Activated CD4-positive, alpha-beta T cell treated with anti-CD3 and anti-CD28 coated beads for 4 hours (primary cell): Measurements from ENCODE around the gene ZMIZ1.
"Not testable (repeated sequence)": the region's sequence is repeated elsewhere in the genome, so short reads cannot be mapped to it uniquely, and the experiment has no call there.

ENCODE experiments used
- DNase-seq, 2 donors: peaks; one replicate each; pipeline ENCODE4 v3.0.0-alpha.2; 2020

The ZMIZ1 gene

GRCh38 chr10:79034271-79034876 is 34.4 kb upstream of the ZMIZ1 start:
- DNase-seq: no peak

- DNase-seq: not testable (repeated sequence)
These were observed 32.4 kb upstream of the ZMIZ1 start for GRCh38 chr10:79036416-79036815.

GRCh38 chr10:79038104-79038840 is 30.5 kb upstream of the ZMIZ1 start:
- DNase-seq: no peak

- DNase-seq: no peak
These were observed 29.9 kb upstream of the ZMIZ1 start for GRCh38 chr10:79038841-79039201.

- DNase-seq: no peak
These were observed 25.9 kb upstream of the ZMIZ1 start for GRCh38 chr10:79042639-79043411.

GRCh38 chr10:79044036-79044632 is 24.6 kb upstream of the ZMIZ1 start:
- no peak for DNase-seq

- DNase-seq: no peak
These were observed 23.9 kb upstream of the ZMIZ1 start for GRCh38 chr10:79044846-79045245.

GRCh38 chr10:79045566-79046175 is 23.1 kb upstream of the ZMIZ1 start:
- DNase-seq: no peak

- no peak for DNase-seq
These were observed 22.4 kb upstream of the ZMIZ1 start for GRCh38 chr10:79046326-79046725.

GRCh38 chr10:79046741-79047583 is 21.8 kb upstream of the ZMIZ1 start:
- no peak for DNase-seq

GRCh38 chr10:79047584-79047874 is 21.2 kb upstream of the ZMIZ1 start:
- DNase-seq: no peak

GRCh38 chr10:79047875-79048638 is 20.7 kb upstream of the ZMIZ1 start:
- peak in 1 of 2 donors; percentile 61 for DNase-seq

- DNase-seq: no peak
These were observed 19.9 kb upstream of the ZMIZ1 start for GRCh38 chr10:79048639-79049550.

GRCh38 chr10:79049931-79050895 is 18.6 kb upstream of the ZMIZ1 start:
- no peak for DNase-seq

GRCh38 chr10:79050896-79051555 is 17.7 kb upstream of the ZMIZ1 start:
- DNase-seq: no peak

GRCh38 chr10:79051766-79052165 is 17.0 kb upstream of the ZMIZ1 start:
- DNase-seq: no peak

- DNase-seq: no peak
These were observed 16.3 kb upstream of the ZMIZ1 start for GRCh38 chr10:79052291-79053080.

- no peak for DNase-seq
These were observed 15.7 kb upstream of the ZMIZ1 start for GRCh38 chr10:79053081-79053434.
